ENCODE data around the gene NABP2. TPM values are rescaled to one million over a fixed set of nuclear protein-coding genes. Genes with fewer than 3 reads are reported as not detected.

The NABP2 gene
- total RNA-seq, 1 donor from 2014 or later: 40.0 TPM

DNA sequence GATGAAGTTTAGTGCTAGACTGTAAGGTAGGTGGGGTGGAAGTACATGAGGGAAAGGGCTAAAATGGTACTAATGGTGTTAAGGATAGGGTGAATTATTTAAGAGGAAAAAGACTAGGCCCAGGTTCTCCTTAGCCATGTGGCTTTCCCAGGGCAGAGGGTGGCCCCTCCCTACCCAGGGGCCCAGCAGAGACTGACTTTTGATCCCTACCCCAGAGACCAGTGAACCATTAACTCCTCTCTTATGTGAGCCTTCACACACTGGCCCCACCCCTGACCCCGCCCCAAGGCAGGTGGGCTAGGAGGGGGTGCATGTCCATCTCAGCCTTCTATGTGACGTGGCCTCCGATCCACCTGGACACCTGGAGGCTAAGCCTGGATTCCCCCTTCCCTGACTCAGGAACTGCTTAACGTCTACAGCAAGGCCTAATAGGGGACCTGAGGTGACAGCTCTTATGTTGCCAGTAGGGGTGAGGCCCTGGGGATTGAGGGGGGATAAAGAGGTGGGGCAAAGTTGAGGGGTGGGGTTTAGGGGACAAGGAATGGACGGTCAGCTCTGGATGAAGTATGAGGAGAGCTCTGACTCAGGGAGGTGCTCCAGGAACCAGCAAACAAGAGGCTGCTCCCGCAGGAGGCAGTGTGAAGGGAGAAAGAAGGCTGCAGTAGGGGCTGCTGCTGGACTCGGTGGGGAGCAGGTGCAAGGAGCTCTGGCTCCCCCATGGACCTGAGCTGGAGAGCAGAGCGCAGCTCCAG lies 6.5 kb downstream of the NABP2 start:
- TF ChIP-seq, protein P1, sequence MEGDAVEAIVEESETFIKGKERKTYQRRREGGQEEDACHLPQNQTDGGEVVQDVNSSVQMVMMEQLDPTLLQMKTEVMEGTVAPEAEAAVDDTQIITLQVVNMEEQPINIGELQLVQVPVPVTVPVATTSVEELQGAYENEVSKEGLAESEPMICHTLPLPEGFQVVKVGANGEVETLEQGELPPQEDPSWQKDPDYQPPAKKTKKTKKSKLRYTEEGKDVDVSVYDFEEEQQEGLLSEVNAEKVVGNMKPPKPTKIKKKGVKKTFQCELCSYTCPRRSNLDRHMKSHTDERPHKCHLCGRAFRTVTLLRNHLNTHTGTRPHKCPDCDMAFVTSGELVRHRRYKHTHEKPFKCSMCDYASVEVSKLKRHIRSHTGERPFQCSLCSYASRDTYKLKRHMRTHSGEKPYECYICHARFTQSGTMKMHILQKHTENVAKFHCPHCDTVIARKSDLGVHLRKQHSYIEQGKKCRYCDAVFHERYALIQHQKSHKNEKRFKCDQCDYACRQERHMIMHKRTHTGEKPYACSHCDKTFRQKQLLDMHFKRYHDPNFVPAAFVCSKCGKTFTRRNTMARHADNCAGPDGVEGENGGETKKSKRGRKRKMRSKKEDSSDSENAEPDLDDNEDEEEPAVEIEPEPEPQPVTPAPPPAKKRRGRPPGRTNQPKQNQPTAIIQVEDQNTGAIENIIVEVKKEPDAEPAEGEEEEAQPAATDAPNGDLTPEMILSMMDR (conservative IDR thresholded peaks at IDR 0.05): no peak
- peaks cover 5% of the 10 kb centered on the region for H3K4me1 Mint-ChIP-seq (ENCODE audit: unreplicated experiment)
- peak overlapping the region; percentile 61 for H3K4me3 Mint-ChIP-seq
- no peaks in the 10 kb centered on the region for H3K36me3 Mint-ChIP-seq
- no peaks in the 10 kb centered on the region for H3K9me3 Mint-ChIP-seq
- no peak for DNase-seq (ENCODE audit: extremely low spot score, unreplicated experiment)
- H3K27me3 Mint-ChIP-seq: no peaks in the 10 kb centered on the region
- H3K27ac Mint-ChIP-seq: peak overlapping the region; percentile 86

DNA sequence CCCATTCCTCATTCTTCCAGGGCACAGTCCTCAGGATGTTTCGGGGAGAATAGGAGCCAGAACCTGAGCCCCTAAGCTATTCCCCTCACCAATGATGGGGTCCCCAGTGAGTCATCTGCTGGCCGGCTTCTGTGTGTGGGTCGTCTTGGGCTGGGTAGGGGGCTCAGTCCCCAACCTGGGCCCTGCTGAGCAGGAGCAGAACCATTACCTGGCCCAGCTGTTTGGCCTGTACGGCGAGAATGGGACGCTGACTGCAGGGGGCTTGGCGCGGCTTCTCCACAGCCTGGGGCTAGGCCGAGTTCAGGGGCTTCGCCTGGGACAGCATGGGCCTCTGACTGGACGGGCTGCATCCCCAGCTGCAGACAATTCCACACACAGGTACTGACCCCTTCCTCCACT lies 7.0 kb downstream of the NABP2 start:
- H3K27me3 Mint-ChIP-seq: no peaks in the 10 kb centered on the region
- no peak overlapping the region for H3K4me3 Mint-ChIP-seq
- TF ChIP-seq, protein P1 (conservative IDR thresholded peaks at IDR 0.05): no peak
- H3K4me1 Mint-ChIP-seq (ENCODE audit: unreplicated experiment): peaks cover 5% of the 10 kb centered on the region
- no peak for DNase-seq (ENCODE audit: extremely low spot score, unreplicated experiment)
- H3K9me3 Mint-ChIP-seq: no peaks in the 10 kb centered on the region
- peak overlapping the region; percentile 86 for H3K27ac Mint-ChIP-seq
- no peaks in the 10 kb centered on the region for H3K36me3 Mint-ChIP-seq

DNA sequence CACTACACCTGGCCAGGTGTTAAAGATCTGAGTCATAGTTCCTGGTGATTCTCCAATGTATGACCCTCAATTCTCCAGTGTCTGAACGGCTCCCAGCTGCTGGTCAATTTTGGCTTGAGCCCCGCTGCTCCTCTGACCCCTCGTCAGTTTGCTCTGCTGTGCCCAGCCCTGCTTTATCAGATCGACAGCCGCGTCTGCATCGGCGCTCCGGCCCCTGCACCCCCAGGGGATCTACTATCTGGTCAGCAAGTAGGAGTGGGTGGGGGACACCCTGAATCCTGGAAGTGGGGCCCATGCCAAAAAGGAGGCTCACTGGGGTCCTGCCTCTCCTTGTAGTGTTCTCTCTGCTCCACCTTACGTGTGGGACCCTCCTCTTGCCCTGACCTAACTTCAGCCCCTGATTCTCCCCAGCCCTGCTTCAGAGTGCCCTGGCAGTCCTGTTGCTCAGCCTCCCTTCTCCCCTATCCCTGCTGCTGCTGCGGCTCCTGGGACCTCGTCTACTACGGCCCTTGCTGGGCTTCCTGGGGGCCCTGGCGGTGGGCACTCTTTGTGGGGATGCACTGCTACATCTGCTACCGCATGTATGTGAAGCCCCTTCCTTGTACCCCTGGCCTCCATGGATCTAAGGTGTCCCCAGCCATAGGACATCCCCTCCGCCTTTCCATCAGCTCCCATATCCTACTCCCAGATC lies 10.7 kb downstream of the NABP2 start:
- no peak overlapping the region for H3K4me3 Mint-ChIP-seq
- peaks cover 5% of the 10 kb centered on the region for H3K4me1 Mint-ChIP-seq (ENCODE audit: unreplicated experiment)
- no peaks in the 10 kb centered on the region for H3K36me3 Mint-ChIP-seq
- TF ChIP-seq, protein P1 (conservative IDR thresholded peaks at IDR 0.05): no peak
- no peak for DNase-seq (ENCODE audit: extremely low spot score, unreplicated experiment)
- no peaks in the 10 kb centered on the region for H3K27me3 Mint-ChIP-seq
- no peaks in the 10 kb centered on the region for H3K9me3 Mint-ChIP-seq
- H3K27ac Mint-ChIP-seq: no peak overlapping the region

DNA sequence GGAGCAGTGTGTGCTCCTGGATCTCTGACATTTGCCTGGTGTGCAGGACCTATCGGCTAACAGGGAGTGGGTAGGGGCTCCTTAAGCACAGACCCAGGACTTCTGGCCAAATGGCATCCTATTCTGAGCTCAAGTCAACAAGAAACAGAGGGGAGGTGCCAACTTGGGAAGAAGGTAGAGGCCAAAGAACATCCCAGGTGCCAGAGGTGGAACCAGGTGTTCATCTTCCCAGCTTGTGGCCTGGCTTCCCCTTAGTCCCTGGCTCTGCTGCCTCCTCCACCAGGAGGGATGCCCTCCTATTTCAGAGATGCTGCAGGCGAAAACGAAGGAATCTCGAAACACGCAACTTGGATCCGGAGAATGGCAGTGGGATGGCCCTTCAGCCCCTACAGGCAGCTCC lies 11.9 kb downstream of the NABP2 start:
- Mint-ChIP-seq H3K9me3 (no peaks in the 10 kb centered on the region), H3K4me1 (ENCODE audit: unreplicated experiment) (no peaks in the 10 kb centered on the region), H3K4me3 (no peak overlapping the region), H3K27ac (no peak overlapping the region), H3K27me3 (no peaks in the 10 kb centered on the region), H3K36me3 (no peaks in the 10 kb centered on the region)
- TF ChIP-seq, protein P1 (conservative IDR thresholded peaks at IDR 0.05): no peak
- DNase-seq (ENCODE audit: extremely low spot score, unreplicated experiment): no peak

DNA sequence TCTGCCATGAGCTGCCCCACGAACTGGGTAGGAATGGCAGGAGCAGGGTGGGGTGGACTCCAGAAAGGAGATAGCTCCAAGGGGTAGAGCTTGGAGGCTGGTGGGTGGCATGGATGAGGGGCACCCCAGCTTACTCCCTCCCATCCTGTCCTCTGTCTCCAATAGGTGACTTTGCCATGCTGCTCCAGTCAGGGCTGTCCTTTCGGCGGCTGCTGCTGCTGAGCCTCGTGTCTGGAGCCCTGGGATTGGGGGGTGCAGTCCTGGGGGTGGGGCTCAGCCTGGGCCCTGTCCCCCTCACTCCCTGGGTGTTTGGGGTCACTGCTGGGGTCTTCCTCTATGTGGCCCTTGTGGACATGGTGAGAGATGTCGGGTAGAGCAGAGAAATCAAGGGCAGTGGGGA lies 12.8 kb downstream of the NABP2 start:
- Mint-ChIP-seq H3K9me3 (no peaks in the 10 kb centered on the region), H3K27ac (no peak overlapping the region), H3K4me1 (ENCODE audit: unreplicated experiment) (no peaks in the 10 kb centered on the region), H3K4me3 (no peak overlapping the region), H3K36me3 (peaks cover 3% of the 10 kb centered on the region), H3K27me3 (no peaks in the 10 kb centered on the region)
- no peak for DNase-seq (ENCODE audit: extremely low spot score, unreplicated experiment)
- TF ChIP-seq, protein P1 (conservative IDR thresholded peaks at IDR 0.05): no peak

Data from type B pancreatic cell (in vitro differentiated cells).